Panc1 (cell line): ENCODE measurements around the gene RPS4Y2. TPM values are rescaled to one million over a fixed set of nuclear protein-coding genes. Genes with fewer than 3 reads are reported as not detected.

Experiments used
- ATAC-seq: fragments of 200-7000 bp; cut with Tn5 transposase; 2 replicates; pipeline ENCODE4 v1.9.1; 2020; ENCODE audit warnings: mild to moderate bottlenecking, moderate library complexity
- BruUV-seq: library from RNA; stranded (reverse); fragments of 400-500 nt; replicated peaks from 2 replicates; lab custom pipeline; 2021; lab: Mats Ljungman, UMichigan
- CTCF ChIA-PET: fragments of 300-600 bp; sonication (Branson Sonifier 250); formaldehyde crosslinking; loops from one replicate; lab custom pipeline; 2022; ENCODE audit warnings: antibody characterized with exemption; lab: Charles Lee
- POLR2A ChIA-PET: fragments of 300-600 bp; sonication (Branson Sonifier 250); formaldehyde crosslinking; loops from one replicate; lab custom pipeline; 2022; ENCODE audit warnings: antibody characterized with exemption; lab: Charles Lee
- DNase-seq: peaks from one replicate; pipeline ENCODE4 v3.0.0-alpha.2; 2010; ENCODE audit warnings: low read depth, low spot score
- H3K27ac ChIP-seq: 2 replicates; pipeline ENCODE4 v1.5.1; 2011; ENCODE audit warnings: mild to moderate bottlenecking, low read length, inconsistent platforms
- H3K27me3 ChIP-seq: fragments of 200-500 bp; sonication (Bioruptor generic); 2 replicates; pipeline ENCODE4 v1.6.0; 2014; ENCODE audit warnings: low read length, inconsistent platforms; ENCODE audit not compliant: control insufficient read depth, insufficient read depth
- H3K36me3 ChIP-seq: fragments of 200-500 bp; sonication (Bioruptor generic); 2 replicates; pipeline ENCODE4 v1.5.1; 2014; ENCODE audit warnings: inconsistent platforms, mild to moderate bottlenecking, low read length, moderate library complexity; ENCODE audit not compliant: control insufficient read depth, insufficient read depth
- H3K4me1 ChIP-seq: 2 replicates; pipeline ENCODE4 v1.5.1; 2011; ENCODE audit warnings: inconsistent platforms, mild to moderate bottlenecking, low read length, moderate library complexity; ENCODE audit not compliant: control insufficient read depth, insufficient read depth
- H3K4me3 ChIP-seq, 2 experiments: 2 replicates each; pipeline ENCODE4 v1.5.1; 2011 to 2012; ENCODE audit warnings: low read depth in 2 of 2, low read length in 2 of 2, mild to moderate bottlenecking in 2 of 2, inconsistent platforms in 1 of 2, moderate library complexity in 1 of 2
- H3K9me3 ChIP-seq: fragments of 200-500 bp; sonication (Bioruptor generic); 2 replicates; pipeline ENCODE4 v1.5.1; 2014; ENCODE audit warnings: low read depth, mild to moderate bottlenecking, inconsistent platforms, low read length, moderate library complexity; ENCODE audit not compliant: control insufficient read depth, insufficient read depth
- CTCF ChIP-seq: fragments of 450-650 bp; IDR thresholded peaks from 2 replicates; pipeline ENCODE4 v1.5.1; 2017; ENCODE audit warnings: mild to moderate bottlenecking
- POLR2AphosphoS5 ChIP-seq: IDR thresholded peaks from 2 replicates; pipeline ENCODE4 v1.6.1; 2012; ENCODE audit warnings: mild to moderate bottlenecking, low read depth, low read length, moderate library complexity
- REST ChIP-seq, 2 experiments: IDR thresholded peaks; 2 replicates each; pipeline ENCODE4 v1.6.1; 2011 to 2012; ENCODE audit warnings: low read depth in 2 of 2, control low read depth in 1 of 2, low read length in 1 of 2, mild to moderate bottlenecking in 1 of 2, moderate library complexity in 1 of 2; ENCODE audit not compliant: insufficient read depth in 1 of 2
- SIN3A ChIP-seq: IDR thresholded peaks from 2 replicates; pipeline ENCODE4 v1.6.1; 2012; ENCODE audit warnings: low read depth, mild to moderate bottlenecking, low read length, moderate library complexity, borderline replicate concordance; ENCODE audit not compliant: insufficient read depth
- TCF7L2 ChIP-seq: IDR thresholded peaks from 2 replicates; pipeline ENCODE4 v1.6.1; 2011; ENCODE audit warnings: mild to moderate bottlenecking, low read depth, low read length, inconsistent platforms
- in situ Hi-C: cut with HindIII; loops from 2 replicates; pipeline ENCODE4 v1.10.0; 2016; ENCODE audit warnings: low sequenced_read_pairs, low pct_unique_long_range_greater_than_20kb
- intact Hi-C: fragments of 100-400 bp; cut with micrococcal nuclease; formaldehyde crosslinking; loops from one replicate; pipeline ENCODE4 v1.10.0; 2022; ENCODE audit not compliant: unreplicated experiment
- total RNA-seq: library from RNA; stranded (reverse); gene quantifications from one replicate; pipeline ENCODE4 v1.2.1, GENCODE V29; 2021; ENCODE audit not compliant: unreplicated experiment

RPS4Y2 gene
- total RNA-seq, 1 experiment from 2014 or later: not detected

GRCh38 chrY:20726184-20726907, 29.6 kb upstream of the RPS4Y2 start:
- ATAC-seq (no peak), DNase-seq (no peak)
- no peak overlapping the region for H3K27ac ChIP-seq
- no peaks in the 10 kb centered on the region for H3K27me3 ChIP-seq
- H3K36me3 ChIP-seq: no peaks in the 10 kb centered on the region
- in situ Hi-C loops (no loop called here), intact Hi-C loops (no loop called here)
- no peak overlapping the region for H3K4me3 ChIP-seq
- H3K9me3 ChIP-seq: no peaks in the 10 kb centered on the region
- no peak for TF ChIP-seq REST (IDR thresholded peaks at IDR 0.05; ENCODE audit: insufficient read depth in 1 of 2, low read depth in 2 of 2, low read length in 1 of 2)
- no peak for TF ChIP-seq POLR2AphosphoS5
- TF ChIP-seq TCF7L2: no peak
- TF ChIP-seq CTCF: no peak
- ChIA-PET CTCF (no interaction called here), POLR2A (no interaction called here)
- BruUV-seq: no TSS peak
- no peaks in the 10 kb centered on the region for H3K4me1 ChIP-seq

- no TSS peak for BruUV-seq
- ChIA-PET POLR2A (no interaction called here), CTCF (no interaction called here)
- intact Hi-C loops (no loop called here), in situ Hi-C loops (no loop called here)
- Histone ChIP-seq H3K4me1 (no peaks in the 10 kb centered on the region), H3K27ac (no peak overlapping the region), H3K9me3 (no peaks in the 10 kb centered on the region), H3K4me3 (no peak overlapping the region), H3K27me3 (no peaks in the 10 kb centered on the region), H3K36me3 (no peaks in the 10 kb centered on the region)
- DNase-seq (no peak), ATAC-seq (no peak)
- TF ChIP-seq POLR2AphosphoS5 (no peak), SIN3A (no peak), REST (IDR thresholded peaks at IDR 0.05; ENCODE audit: insufficient read depth in 1 of 2, low read depth in 2 of 2, low read length in 1 of 2) (no peak), TCF7L2 (no peak), CTCF (no peak)
These were observed 20.7 kb upstream of the RPS4Y2 start for GRCh38 chrY:20735200-20735599.
